ENCODE data around the gene PGP. TPM values are rescaled to one million over a fixed set of nuclear protein-coding genes. Genes with fewer than 3 reads are reported as not detected.

PGP gene
- total RNA-seq, 1 experiment from 2014 or later, result 32.6 TPM

DNA sequence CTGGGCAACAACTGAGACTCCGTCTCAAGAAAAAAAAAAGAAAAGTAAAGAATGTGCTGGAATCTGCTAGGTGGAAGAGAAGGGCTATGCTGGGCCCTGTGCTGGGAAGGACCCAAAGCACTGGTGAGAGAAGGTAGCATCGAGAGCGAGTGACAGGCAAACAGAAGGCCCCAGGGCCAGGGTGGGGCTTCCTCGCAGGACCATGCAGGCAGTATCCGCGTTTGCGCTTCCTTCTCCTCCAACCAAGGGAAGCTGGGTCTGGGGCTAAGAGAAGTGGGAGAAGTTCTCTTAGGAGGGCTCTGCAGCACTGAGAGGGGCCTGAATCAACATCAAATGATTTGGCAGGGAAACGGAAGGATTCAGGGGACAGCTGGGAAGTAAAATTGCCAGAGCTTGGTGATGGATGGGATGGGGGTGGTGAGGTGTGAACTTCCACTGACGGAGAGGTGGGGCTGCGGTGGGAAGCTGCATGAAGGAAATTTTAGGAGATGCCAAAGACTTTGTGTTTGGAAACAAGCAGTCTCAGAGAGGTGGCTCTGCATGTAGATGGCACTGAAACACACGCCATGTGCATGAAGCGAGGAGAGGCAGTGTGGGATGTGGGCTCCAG is 42.0 kb upstream of the PGP start (continued):
- TF ChIP-seq EZH2phosphoT487 (IDR thresholded peaks at IDR 0.05; ENCODE audit: borderline replicate concordance), result no peak
- TF ChIP-seq SIN3A (IDR thresholded peaks at IDR 0.05; ENCODE audit: low read depth), result no peak
- TF ChIP-seq CBX3 (IDR thresholded peaks at IDR 0.05; ENCODE audit: low read depth), result no peak
- no peak for TF ChIP-seq ZFX (IDR thresholded peaks at IDR 0.05)
- no peak for TF ChIP-seq FOSL1 (IDR thresholded peaks at IDR 0.05; ENCODE audit: low read depth)
- TF ChIP-seq EGR1 (IDR thresholded peaks at IDR 0.05; ENCODE audit: low read depth), result no peak

GRCh38 chr16:2253293-2253692 is 38.7 kb upstream of the PGP start:
- no peak overlapping the region for H3K4me3 ChIP-seq (replicated peaks in 1 of 2; ENCODE audit: low read depth in 1 of 2, low read length in 2 of 2)
- TF ChIP-seq POLR2A (IDR thresholded peaks at IDR 0.05; ENCODE audit: borderline replicate concordance, extremely low read depth, insufficient read depth, insufficient read length), result no peak
- no peak for TF ChIP-seq CEBPB (IDR thresholded peaks at IDR 0.05; ENCODE audit: low read depth)
- no peak for TF ChIP-seq CBX3 (IDR thresholded peaks at IDR 0.05; ENCODE audit: low read depth)
- TF ChIP-seq, protein P1, sequence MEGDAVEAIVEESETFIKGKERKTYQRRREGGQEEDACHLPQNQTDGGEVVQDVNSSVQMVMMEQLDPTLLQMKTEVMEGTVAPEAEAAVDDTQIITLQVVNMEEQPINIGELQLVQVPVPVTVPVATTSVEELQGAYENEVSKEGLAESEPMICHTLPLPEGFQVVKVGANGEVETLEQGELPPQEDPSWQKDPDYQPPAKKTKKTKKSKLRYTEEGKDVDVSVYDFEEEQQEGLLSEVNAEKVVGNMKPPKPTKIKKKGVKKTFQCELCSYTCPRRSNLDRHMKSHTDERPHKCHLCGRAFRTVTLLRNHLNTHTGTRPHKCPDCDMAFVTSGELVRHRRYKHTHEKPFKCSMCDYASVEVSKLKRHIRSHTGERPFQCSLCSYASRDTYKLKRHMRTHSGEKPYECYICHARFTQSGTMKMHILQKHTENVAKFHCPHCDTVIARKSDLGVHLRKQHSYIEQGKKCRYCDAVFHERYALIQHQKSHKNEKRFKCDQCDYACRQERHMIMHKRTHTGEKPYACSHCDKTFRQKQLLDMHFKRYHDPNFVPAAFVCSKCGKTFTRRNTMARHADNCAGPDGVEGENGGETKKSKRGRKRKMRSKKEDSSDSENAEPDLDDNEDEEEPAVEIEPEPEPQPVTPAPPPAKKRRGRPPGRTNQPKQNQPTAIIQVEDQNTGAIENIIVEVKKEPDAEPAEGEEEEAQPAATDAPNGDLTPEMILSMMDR (IDR thresholded peaks at IDR 0.05 in 2 of 3, conservative IDR thresholded peaks at IDR 0.05 in 1 of 3; ENCODE audit: borderline replicate concordance in 1 of 3, insufficient read depth in 1 of 3, low read depth in 2 of 3, low read length in 2 of 3), result no peak
- no peaks in the 10 kb centered on the region for H3K9me2 ChIP-seq (ENCODE audit: insufficient read depth)
- no peak overlapping the region for H2AFZ ChIP-seq (ENCODE audit: low read depth, low read length, poor library complexity, severe bottlenecking)
- peaks cover 38 to 48% of the 10 kb centered on the region in 2 experiments for H3K36me3 ChIP-seq (ENCODE audit: control insufficient read depth in 1 of 2, insufficient read depth in 2 of 2, low read length in 2 of 2)
- no peak overlapping the region for H3K4me2 ChIP-seq (ENCODE audit: low read length)
- no peak for DNase-seq (ENCODE audit: low read depth, low spot score)
- ChIA-PET POLR2A (interaction anchor here (1.6 to 2.8 kb wide), 3 partner anchors 10 to 38 kb away, joined by 8 to 17 read pairs (median 9); partner anchors contain the start of gene PGP), RAD21 (ENCODE audit: low non-redundant PET in 1 of 2, low total read pairs in 2 of 2, uncharacterized antibody in 2 of 2, unreplicated experiment in 2 of 2) (no interaction called here), CTCF (interaction anchor here (1.0 kb wide), 1 partner anchor 248 kb away, joined by 3 read pairs; no protein-coding TSS in a partner anchor)
- intact Hi-C loops (cut with micrococcal nuclease), result loop anchor here (10.0 kb wide), 1 partner anchor 228 kb away; the partner anchor contains the start of gene NHERF2
- no peak overlapping the region for H3K9ac ChIP-seq (ENCODE audit: low read length)
- no peaks in the 10 kb centered on the region for H3K27me3 ChIP-seq (ENCODE audit: insufficient read depth, low read length)
- no TSS peak for BruUV-seq (replicated peaks)
- H3K27ac ChIP-seq (ENCODE audit: low read depth, low read length), result no peak overlapping the region
- peaks cover 63% of the 10 kb centered on the region for H3K79me2 ChIP-seq (ENCODE audit: insufficient read depth, low read length)
- no peak for ATAC-seq
- H4K20me1 ChIP-seq (ENCODE audit: insufficient read depth), result peaks cover 5% of the 10 kb centered on the region; the same call in 1 of the 2 replicates
- H3K9me3 ChIP-seq (ENCODE audit: control insufficient read depth in 1 of 2, insufficient read depth in 1 of 2, low read depth in 1 of 2, low read length in 2 of 2), result no peaks in the 10 kb centered on the region
- peaks cover 15 to 31% of the 10 kb centered on the region in 2 experiments for H3K4me1 ChIP-seq (ENCODE audit: control insufficient read depth in 1 of 2, insufficient read depth in 2 of 2, low read length in 2 of 2)
